GM12872 (cell line): ENCODE measurements around the gene SPR.

Experiments used
- CTCF ChIP-seq: IDR thresholded peaks from 3 replicates; pipeline ENCODE4 v1.5.1; 2011; ENCODE audit warnings: low read depth, mild to moderate bottlenecking, low read length, moderate library complexity; ENCODE audit not compliant: insufficient read depth

The SPR gene

GRCh38 chr2:72914206-72914559 is 27.0 kb downstream of the SPR start:
- no peak for TF ChIP-seq CTCF

- TF ChIP-seq CTCF: no peak
These were observed 27.5 kb downstream of the SPR start for GRCh38 chr2:72914589-72915319.

- TF ChIP-seq CTCF: no peak
These were observed 28.2 kb downstream of the SPR start for GRCh38 chr2:72915320-72915906.

GRCh38 chr2:72915907-72916742 is 28.9 kb downstream of the SPR start:
- TF ChIP-seq CTCF: no peak

- no peak for TF ChIP-seq CTCF
These were observed 29.5 kb downstream of the SPR start for GRCh38 chr2:72916743-72917137.

- TF ChIP-seq CTCF: no peak
These were observed 30.1 kb downstream of the SPR start, which contains the start of gene EMX1 for GRCh38 chr2:72917138-72917876. EMX1 (plus strand) TSS chr2:72917519; CDS start chr2:72917853, 334 bp downstream.
